Raji (cell line): ENCODE data around the gene ZCCHC7.

ENCODE experiments used
- POLR2A ChIP-seq: IDR thresholded peaks from 2 replicates; pipeline ENCODE4 v1.6.1; 2011; ENCODE audit warnings: low read depth, low read length, control low read depth; ENCODE audit not compliant: insufficient read depth

ZCCHC7 gene

GRCh38 chr9:37255944-37256862 is 135.8 kb downstream of the ZCCHC7 start:
- no peak for TF ChIP-seq POLR2A

GRCh38 chr9:37259951-37260350 is 139.6 kb downstream of the ZCCHC7 start:
- no peak for TF ChIP-seq POLR2A

- no peak for TF ChIP-seq POLR2A
Measured at GRCh38 chr9:37262410-37262809, 142.0 kb downstream of the ZCCHC7 start.

GRCh38 chr9:37264539-37264938 is 144.2 kb downstream of the ZCCHC7 start:
- no peak for TF ChIP-seq POLR2A

GRCh38 chr9:37266630-37267029 is 146.3 kb downstream of the ZCCHC7 start:
- TF ChIP-seq POLR2A = no peak

- no peak for TF ChIP-seq POLR2A
Measured at GRCh38 chr9:37269221-37269620, 148.8 kb downstream of the ZCCHC7 start.

- TF ChIP-seq POLR2A = no peak
Measured at GRCh38 chr9:37271679-37272078, 151.3 kb downstream of the ZCCHC7 start.

- no peak for TF ChIP-seq POLR2A
Measured at GRCh38 chr9:37273595-37273994, 153.2 kb downstream of the ZCCHC7 start.

- no peak for TF ChIP-seq POLR2A
Measured at GRCh38 chr9:37281541-37281940, 161.2 kb downstream of the ZCCHC7 start.

GRCh38 chr9:37283730-37284325 is 163.5 kb downstream of the ZCCHC7 start:
- TF ChIP-seq POLR2A = peak; percentile 41

GRCh38 chr9:37284636-37285035 is 164.3 kb downstream of the ZCCHC7 start:
- TF ChIP-seq POLR2A = 0 out of 2 replicates have a peak, but pooled peaks have one; percentile 23

- TF ChIP-seq POLR2A = no peak
Measured at GRCh38 chr9:37286530-37287175, 166.3 kb downstream of the ZCCHC7 start.

GRCh38 chr9:37287317-37287716 is 166.9 kb downstream of the ZCCHC7 start:
- no peak for TF ChIP-seq POLR2A

- TF ChIP-seq POLR2A = 0 out of 2 replicates have a peak, but pooled peaks have one; percentile 9
Measured at GRCh38 chr9:37289631-37290030, 169.3 kb downstream of the ZCCHC7 start.

- peak; percentile 26; the same call in 1 of the 2 replicates for TF ChIP-seq POLR2A
Measured at GRCh38 chr9:37290366-37290939, 170.1 kb downstream of the ZCCHC7 start.
